ENCODE data around the gene C3.
"Not testable (repeated sequence)": the region's sequence is repeated elsewhere in the genome, so short reads cannot be mapped to it uniquely, and the experiment has no call there.

The C3 gene

DNA sequence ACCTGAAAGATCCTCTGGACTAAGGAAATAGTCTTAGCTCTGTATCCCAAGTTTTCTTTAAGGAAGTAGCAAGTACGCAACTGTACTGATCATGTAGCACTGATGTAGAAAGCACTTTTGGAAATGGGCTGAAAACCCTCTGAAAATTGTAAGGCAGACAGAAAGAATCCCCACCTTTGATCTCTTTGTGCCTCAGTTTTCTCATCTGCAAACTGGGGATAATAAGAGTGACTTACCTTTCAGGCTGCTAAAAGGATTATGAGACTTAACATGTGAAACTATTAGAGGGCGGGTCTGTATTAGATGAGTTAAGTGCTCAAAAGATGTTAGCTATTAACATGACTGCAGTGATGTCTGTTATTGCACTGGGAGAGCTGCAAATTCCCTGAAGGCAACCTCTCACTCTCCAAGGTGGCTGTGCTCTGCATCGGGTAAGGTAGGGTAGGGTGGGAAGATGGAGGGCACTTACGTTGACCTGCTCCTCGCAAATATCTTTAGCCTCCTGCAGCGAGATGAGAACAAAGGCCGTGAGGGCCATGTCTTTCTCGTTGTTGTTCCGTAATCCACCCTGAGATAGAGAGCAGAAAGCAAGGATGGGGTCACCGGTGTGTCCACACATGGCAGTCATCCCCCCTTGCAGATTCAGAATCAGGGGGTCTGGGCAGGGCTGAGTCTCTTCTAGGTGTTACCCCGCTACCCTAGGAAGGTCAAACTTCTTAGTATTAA is 30.1 kb downstream of the C3 start:
- no peak for DNase-seq

DNA sequence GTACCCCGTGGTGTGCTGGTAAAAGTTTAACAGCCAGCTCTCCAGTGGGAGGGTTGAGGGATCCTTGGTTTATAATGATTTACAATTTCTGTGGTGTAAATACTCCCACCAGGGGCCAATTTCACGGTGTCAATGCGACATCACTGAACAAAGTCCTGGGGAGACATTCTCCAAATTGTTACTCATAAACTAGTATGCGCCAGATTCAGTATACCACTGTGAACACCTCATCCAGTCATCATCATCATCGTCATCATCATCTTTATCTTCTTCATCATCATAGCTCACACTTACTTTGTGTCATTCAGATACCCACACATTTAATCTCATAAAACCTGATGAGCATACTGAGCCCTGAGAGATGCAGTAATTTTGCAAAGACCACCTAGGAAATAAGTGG is 33.3 kb downstream of the C3 start:
- no peak for DNase-seq

DNA sequence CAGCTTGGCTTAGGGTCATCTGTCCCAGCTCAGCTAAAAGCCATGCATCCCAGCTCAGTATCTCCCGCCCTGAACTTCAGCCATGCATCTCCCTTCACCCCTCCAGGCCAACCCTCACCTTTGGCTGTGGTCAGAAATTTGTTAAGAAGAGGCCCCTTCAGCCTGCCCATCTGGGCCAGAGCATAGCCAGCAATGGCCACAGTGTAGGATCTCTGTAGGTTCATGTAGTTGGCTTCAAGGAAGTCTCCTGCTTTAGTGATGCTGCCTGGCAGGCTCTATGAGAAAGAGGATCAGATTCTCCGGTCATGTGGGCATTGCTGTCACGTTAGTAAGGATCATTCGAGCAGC is 33.8 kb downstream of the C3 start:
- no peak for DNase-seq

DNA sequence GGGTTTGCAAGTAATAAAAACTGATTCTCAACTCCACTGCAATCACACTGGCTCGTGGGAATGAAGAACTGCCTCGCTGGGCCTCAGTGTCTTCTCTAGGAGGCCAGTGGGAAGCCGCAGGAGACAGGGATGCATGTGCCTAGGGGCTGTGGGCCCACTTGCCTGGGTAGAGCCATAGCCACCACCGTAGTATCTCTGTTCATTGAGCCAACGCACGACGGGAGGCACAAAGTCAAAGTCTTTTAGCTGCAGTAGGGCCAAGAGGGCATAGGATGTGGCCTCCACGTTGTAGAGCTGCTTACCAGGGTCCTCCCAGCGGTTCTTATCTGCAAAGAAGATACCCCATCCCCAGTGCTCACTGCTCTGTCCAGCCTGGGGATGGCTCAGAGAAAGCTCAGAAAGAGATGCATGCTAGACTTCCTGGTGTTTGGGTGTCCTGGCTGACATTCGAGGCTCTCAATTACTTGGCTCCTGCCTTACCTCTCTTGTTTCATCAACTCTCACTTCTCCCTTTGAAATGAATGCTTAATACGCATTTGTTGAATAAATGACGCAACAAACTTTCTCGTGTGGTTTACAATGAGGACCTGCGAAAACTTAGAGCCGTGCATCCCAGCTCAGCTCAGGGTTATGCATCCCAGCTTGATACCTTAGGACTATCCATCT is 34.4 kb downstream of the C3 start:
- DNase-seq: peak in 1 of 3 donors; percentile 29

DNA sequence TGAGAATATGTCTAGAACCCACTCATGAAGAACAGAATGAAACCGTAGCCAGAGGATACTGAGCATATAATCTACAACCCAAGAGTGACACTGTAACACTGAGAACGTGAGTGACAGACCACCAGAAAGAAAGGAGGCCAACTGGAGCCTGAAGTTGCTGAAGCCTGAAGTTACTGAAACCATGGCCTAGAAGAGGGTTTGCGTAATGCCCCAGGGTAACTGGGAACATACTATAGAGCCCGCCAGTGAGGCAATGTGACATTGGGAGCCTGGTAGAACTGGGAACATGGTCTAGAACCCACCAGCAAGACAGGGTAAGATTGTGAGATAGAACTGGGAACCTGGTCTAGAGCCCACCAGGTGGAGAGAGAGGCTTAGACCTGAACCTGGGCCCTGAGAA is 35.0 kb downstream of the C3 start:
- no peak for DNase-seq

DNA sequence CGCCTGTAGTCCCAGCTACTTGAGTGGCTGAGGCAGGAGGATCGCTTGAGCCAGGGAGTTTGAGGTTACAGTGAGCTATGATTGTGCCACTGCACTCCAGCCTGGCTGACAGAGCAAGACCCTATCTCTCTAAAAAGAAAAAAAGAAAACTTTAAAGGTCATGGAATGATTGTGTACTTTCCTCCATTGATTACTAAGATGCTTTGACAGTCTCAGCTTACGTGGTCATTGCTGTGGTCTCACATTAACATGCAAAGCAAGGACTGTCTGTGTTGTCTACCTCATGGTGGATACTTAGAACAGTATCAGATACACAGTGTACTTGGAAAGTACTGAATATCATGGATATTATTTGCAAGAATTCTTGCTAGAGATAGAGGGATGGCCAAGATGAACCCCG is 36.5 kb downstream of the C3 start:
- DNase-seq: no peak

DNA sequence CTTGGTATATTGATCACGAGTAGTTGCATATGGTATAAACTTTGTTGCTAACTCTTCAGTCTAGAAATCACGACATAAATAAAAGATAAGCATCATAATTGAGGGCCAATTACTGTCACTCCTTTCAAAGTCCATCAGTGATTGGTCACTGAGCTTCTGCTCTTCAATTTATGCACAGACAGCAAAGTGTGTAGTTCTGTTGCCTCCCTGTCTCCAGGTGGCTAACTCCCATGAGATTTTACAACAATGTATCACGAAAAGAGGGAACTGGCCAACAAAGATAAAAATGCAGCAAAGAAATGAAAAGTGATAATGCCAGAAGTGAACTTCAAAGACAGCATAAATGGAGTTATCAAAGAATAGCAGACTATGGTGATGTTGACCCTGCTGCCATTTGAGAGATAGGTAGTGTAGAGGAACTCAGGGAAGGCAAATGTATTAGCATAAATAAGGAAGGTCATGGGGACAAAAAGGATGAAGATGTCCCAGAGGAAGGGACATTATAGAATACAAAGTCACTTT is 37.8 kb downstream of the C3 start:
- DNase-seq: no peak

DNA sequence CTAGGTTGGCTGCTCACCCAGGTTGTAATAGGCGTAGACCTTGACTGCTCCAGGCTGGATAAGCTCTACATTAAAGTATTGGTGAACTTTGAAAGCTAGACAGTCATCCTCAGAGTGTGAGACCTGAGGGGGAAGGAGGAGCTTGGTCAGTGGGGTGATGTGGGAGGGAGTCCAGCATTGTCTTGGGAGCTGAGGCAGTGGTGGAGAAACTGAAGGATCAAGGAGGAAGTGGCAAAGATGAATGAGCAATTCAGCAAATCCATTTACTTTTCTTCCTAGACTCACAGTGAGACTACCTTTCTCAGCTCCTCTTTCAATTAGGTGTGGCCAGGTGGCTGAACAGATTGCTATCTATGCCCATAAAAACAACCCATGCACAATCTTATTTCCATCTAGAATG is 40.3 kb downstream of the C3 start:
- peak; percentile 62 to 71 (median 70) for DNase-seq

DNA sequence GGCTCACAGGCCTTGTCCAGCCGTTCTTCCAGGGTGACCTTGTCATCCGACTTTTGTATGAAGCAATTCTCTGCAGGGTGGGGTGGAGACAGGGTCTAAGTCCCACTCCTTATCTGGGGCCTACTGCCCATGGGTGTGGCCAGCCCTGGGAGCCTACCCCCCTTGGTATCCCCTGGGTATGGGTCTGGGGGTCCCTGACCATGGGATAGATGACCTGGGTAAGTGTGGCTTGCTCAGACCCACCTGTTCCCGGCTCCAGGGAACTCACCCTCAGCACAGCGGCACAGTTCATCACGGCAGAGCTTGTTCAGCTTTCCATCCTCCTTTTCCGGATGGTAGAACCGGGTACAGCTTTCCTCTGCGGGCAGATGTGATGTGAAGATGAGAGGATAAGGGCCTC is 41.3 kb downstream of the C3 start:
- no peak for DNase-seq

DNA sequence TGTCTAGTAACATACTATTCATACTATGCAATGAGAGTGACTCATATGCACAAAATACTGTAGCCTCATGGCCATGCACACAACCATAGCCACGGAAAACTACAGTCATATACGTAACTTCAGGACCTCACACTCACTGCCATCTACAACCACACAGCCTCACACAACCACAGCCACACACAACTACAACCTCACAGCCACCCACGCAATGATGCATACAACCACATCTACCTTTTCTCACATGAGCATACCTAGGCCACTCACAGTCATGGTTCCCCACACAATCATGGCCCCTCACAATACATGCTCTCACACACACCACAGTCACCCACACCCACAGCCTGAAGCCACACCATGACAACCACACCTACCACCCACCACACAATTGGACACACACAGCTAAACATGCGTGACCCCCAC is 41.8 kb downstream of the C3 start:
- peak; percentile 77 to 89 (median 86) for DNase-seq

DNA sequence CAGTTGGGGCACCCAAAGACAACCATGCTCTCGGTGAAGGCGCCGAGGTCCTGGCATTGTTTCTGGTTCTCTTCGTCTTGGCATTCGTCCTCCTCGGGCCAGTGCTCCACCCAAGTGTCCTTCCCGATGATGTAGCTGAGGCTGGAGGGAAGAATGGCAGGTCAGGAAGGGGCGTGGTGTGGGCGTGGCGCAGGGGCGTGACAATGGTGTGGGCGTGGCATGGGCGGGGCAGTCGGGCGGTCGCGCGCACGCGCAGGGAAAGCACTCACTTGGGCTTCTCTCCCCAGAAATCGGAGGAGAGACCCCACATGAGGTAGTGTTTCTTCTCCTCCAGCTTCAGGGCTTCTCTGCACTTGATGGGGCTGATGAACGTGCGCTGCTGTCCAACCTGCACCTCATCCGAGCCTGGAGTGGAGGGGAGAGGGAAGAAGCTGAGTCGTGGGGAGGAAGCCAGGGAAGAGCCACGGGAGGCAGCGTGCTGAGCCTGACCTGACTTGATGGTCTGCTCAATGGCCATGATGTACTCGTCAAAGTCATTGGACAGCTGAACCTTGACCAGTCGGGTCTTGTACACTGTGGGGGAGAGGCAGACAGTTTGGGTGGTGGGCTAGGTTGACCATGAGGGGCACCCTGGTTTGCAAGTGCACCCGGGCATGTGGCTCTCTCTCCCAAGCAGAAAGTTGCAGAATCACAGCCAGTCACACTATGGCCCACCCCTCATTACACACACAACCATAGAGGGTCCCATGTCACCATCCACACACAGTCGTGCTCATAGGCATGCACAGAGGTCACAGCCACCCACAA is 42.4 kb downstream of the C3 start:
- peak; percentile 47 to 89 (median 78) for DNase-seq

DNA sequence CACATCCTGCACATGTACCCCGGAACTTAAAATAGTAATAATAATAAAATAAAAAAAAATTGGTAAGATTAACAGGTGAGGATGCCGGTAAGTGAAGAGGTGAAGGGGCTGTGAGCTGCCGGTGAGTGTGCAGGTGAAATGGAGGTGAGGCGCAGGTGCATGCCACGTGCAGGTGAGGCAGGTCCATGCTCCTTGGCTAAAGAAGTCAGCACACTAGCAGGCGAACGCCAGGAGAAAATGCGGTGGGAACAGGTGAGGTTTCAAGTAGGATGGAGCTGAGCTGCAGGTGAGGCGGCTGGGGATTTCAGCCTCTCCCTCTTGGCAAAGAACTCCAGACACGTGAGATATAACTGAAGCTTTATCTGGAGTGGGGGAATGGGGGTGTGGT is 43.0 kb downstream of the C3 start:
- DNase-seq: no peak

DNA sequence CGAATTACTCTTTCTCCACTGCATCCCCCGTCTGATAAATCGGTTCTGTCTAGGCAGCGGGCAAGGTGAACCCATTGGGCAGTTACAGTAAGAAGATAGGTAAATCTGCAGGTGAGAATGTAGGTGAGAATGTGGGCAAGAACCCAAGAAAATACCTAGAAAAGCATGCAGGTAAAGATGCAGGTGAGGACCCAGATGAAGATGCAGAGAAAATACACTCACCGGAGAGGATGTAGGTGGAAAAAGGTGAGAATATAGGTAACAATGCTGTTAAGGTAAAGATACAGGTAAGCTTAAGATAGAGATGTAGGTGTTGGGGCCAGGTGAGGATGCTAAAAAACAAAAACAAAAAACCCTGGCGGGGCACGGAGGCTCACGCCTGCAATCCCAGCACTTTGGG is 44.2 kb downstream of the C3 start:
- no peak for DNase-seq

DNA sequence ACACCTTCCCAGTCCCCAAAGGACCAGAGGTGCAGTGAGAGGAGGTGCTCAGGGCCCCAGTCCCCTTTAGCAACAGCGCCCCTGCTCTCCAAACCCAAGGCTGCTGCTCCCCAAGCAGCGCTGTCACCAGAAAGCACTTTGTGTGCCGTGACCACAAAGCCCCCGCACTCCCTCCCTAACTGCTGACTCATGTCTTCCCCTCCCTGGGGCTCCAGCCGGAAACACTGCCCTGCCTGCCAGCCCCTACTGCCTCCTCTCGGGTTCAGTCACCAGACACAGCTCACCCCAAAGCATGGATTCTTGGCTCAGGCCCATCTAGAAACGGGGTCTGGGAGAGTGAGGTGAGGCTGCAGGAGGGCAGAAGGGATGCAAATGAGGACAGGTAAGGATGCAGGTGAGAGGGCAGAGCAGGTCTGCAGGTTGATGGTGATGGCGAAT is 45.6 kb downstream of the C3 start:
- DNase-seq: peak; percentile 88 to 90 (median 90)

DNA sequence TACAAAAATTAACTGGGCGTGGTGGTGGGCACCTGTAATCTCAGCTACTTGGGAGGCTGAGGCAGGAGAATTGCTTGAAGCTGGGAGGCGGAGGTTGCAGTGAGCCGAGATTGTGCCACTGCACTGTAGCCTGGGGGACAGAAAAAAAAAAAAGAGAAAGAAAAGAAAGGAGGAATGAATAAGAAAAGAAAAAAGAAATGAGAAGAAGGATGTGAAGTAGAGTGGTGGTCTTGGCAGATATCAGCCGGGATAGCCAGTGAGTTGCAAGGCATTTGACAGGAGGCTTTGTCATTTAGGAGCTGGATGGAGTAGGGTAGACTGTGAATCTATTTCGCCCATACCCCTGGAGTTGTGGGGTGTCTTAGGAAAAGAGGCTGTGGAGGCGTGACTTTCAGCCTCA is 46.0 kb downstream of the C3 start:
- not testable (repeated sequence) for DNase-seq

DNA sequence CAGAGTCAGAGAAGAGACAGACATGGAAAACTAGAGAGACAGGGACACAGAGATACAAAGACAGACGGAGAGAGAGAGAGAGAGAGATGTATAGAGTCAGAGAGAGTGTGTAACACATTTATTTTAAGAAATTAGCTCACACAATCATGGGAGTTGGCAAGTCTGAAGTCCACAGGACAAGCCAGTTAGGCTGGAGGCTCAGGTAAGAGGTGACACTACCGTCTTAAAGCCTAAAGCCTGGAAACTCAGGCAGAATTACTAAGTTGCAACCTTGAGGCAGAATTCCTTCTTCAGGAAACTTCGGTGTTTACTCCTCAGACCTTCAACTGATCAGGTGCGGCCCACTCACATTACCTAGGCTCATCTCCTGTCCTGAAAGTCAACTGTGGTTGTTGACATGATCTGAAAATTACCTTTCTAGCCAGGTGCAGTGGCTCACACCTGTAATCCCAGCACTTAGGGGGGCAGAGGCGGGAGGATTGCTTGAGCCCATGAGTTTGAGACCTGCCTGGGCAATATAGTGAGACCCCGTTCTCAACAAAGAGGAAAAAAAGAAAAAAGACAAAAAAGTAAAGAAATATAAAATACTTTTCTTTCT is 47.7 kb downstream of the C3 start:
- DNase-seq: no peak

DNA sequence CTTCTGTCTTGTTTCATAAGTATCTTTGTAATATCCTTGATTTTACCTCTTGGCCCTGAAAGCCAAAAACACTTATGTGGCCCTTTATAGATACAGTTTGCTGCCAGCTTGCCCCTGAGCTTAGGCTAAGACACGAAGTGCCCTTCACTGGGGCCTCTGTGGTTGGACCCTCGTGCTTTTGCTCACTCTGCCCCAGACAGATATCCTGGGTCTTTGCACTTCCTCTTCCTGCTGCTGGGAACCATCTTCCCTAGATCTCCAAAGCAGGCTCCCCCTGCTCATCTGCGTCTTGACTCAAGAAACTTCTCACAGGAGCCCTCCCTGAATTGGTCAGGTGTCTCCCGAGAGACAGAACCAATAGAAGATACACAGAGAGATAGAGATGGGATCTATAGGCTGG is 48.5 kb downstream of the C3 start:
- no peak for DNase-seq

DNA sequence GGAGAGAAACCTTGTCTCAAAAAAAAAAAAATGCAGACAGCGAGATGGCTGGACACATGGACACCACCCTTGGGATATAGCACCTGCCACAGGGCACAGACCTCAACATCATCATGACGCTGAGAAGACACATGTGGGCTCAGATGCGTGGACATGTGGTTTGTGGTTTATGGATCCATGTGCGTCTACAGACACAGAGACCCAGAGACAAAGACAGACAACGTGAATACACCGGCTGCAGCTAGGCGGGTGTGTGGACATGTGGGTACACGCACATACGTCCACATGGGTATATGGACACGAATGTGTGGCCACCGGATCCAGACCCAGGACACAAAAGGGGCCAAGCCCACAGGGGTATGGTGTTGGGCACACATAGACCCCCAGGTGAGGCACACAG is 51.8 kb downstream of the C3 start:
- no peak for DNase-seq

DNA sequence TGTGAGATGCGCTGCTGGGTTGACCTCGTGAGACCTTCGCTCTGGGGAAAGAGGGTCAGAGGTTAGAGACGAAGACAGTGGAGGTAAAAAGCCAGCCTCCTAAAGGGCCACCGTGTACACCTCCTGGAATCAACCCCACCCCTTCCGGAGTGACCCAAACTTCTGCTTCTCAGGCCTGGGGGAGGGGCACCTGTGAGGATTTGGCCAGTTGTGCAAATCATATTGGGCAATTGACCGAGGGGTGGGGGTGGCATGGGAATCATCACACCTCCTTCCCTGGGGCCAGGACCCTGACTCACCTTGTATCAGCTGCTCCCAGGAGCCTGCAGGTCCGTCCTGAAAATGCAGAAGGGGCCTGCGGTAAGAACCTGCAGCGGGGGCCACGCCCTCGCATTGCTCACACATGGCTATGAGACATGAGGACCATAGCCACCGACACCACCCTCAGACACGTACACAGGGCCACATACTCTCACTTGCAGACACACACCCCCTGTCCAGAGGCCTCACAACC is 53.3 kb downstream of the C3 start:
- peak; percentile 48 to 62 (median 54) for DNase-seq

DNA sequence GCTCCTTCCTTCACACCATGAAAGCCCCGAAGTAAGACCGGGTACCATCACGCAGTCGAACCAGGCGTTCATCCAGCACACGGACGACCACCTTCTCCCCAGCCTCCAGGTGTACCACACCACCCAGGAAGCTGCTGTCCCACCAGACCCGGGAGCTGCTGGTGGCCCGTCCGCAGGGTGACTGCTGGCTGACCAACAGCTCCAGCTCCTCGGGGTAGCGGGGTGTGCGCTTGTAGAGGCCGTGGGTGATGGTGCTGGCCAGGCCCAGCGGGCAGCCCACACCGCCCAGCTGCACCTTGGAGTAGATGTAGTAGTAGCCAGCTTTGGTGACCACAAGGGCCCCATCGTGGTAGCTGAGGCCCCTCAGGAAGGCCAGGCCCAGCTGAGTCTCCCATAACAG is 55.5 kb downstream of the C3 start:
- no peak for DNase-seq

DNA sequence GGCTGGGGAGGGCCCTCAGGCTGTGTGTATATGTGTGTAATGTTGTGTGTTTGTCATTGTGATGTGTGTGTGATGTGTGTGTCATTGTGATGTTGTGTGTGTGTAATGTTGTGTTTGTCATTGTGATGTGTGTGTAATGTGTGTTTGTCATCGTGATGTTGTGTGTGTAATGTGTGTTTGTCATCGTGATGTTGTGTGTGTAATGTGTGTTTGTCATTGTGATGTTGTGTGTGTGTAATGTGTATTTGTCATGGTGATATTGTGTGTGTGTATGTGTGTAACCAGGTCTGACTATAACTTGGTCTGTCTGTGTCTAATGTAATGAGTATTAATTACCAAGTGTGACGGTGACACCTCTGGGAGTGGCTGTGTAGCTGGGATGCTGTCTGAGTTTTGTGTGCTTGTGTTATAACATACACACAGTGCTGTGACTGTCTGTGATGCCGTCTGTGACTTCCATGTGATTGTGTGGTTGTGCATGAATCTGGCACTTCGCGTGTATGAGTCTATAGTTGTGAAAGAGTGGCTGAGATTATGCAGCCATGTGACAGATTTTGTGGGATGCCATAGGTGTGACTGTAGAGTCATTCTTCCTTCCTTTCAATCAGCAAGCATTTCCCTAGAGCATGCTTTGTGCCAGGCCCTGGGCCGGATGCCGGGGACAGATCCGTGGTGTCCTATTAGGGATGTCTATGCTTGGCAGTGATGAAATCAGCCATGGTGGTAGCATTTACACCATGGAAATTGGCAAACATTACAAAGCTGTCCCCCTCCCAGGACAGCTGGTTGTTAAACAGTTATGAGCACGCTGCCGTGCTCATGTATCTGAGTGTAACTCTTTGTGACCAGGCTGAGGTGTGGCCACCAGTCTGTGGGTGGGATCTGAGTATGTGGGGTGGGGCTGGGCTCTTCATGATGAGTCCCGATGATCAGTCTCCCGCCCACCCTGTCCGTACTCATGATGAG is 56.9 kb downstream of the C3 start:
- peak; percentile 90 to 93 (median 92) for DNase-seq

DNA sequence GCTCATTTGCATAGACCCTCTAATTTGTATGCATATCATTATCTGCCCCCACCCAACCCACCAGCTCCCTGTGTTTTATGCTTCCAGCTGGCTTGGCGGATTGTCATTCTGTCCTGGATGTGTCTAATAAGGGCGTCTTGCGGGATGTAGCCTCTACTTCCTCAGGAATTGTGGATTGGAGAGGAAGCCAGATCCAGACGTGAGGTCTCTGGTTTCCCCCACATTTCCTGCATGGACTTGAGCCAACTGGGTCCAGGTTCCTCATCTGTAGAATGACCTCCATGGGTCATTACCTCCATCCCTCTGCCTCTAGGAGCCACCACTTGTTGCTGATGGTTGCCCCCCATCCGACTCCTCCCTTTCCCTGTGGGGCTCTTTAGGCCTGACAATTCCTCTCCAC is 57.7 kb downstream of the C3 start:
- peak in 1 of 3 donors; percentile 23 for DNase-seq
